Endothelial cell of umbilical vein (primary cell): ENCODE data around the gene TSR3. TPM values are rescaled to one million over a fixed set of nuclear protein-coding genes. Genes with fewer than 3 reads are reported as not detected.

ENCODE experiments used
- BruUV-seq: library from RNA; stranded (reverse); fragments of 400-500 nt; replicated peaks from 2 replicates; lab custom pipeline; 2021; lab: Mats Ljungman, UMichigan
- CTCF ChIA-PET: fragments of 300-600, 350-600 bp; sonication (Branson Sonifier 250); formaldehyde crosslinking; loops from one replicate; lab custom pipeline; 2021; ENCODE audit warnings: antibody characterized with exemption, inconsistent platforms; lab: Charles Lee
- POLR2A ChIA-PET: fragments of 300-600, 350-600 bp; sonication (Branson Sonifier 250); formaldehyde crosslinking; loops from one replicate; lab custom pipeline; 2021; ENCODE audit warnings: antibody characterized with exemption, inconsistent platforms; lab: Charles Lee
- DNase-seq: peaks from one replicate; pipeline ENCODE4 v3.0.0-alpha.2; 2011; ENCODE audit warnings: low read depth, low spot score
- FAIRE-seq: peaks from 2 replicates; lab custom pipeline; 2011; peaks lifted over from hg19 to GRCh38; lab: Jason Lieb, UNC
- H2AFZ ChIP-seq: 2 replicates; pipeline ENCODE4 v1.6.0; 2012; ENCODE audit warnings: low read depth, low read length, control low read depth, inconsistent platforms
- H3K27ac ChIP-seq: 2 replicates; pipeline ENCODE4 v1.5.1; 2011; ENCODE audit warnings: low read depth, mild to moderate bottlenecking, control low read depth, low read length, moderate library complexity; ENCODE audit not compliant: insufficient read depth
- H3K27me3 ChIP-seq, 2 experiments: 2 replicates each; pipeline versions ENCODE4 v1.6.0 to v1.6.1; 2011; ENCODE audit warnings: low read length in 2 of 2, mixed read lengths in 1 of 2; ENCODE audit not compliant: control insufficient read depth in 2 of 2, insufficient read depth in 2 of 2
- H3K36me3 ChIP-seq, 2 experiments: 2 replicates in 1 of 2; 3 replicates in 1 of 2; pipeline ENCODE4 v1.5.1; 2011; ENCODE audit warnings: low read length in 2 of 2, mild to moderate bottlenecking in 1 of 2, moderate library complexity in 1 of 2; ENCODE audit not compliant: control insufficient read depth in 2 of 2, insufficient read depth in 2 of 2; ENCODE audit errors: extremely low read depth in 1 of 2
- H3K4me1 ChIP-seq: 3 replicates; pipeline ENCODE4 v1.5.1; 2011; ENCODE audit warnings: mild to moderate bottlenecking, low read length; ENCODE audit not compliant: control insufficient read depth, insufficient read depth; ENCODE audit errors: extremely low read depth
- H3K4me2 ChIP-seq: 2 replicates; pipeline ENCODE4 v1.6.1; 2011; ENCODE audit warnings: low read length, control low read depth, mixed read lengths; ENCODE audit not compliant: insufficient read depth
- H3K4me3 ChIP-seq, 3 experiments: fragments of 200-600 bp in 1 of 3; sonication (generic), shearing (Covaris generic) in 1 of 3; replicated peaks in 1 of 3; 2 replicates each; pipeline ENCODE4 v1.5.1; 2011 to 2016; ENCODE audit warnings: control low read depth in 3 of 3, low read length in 3 of 3, mild to moderate bottlenecking in 2 of 3, inconsistent platforms in 1 of 3, low read depth in 1 of 3, moderate library complexity in 1 of 3; ENCODE audit not compliant: insufficient read depth in 1 of 3
- H3K79me2 ChIP-seq: 2 replicates; pipeline ENCODE4 v1.6.0; 2012; ENCODE audit warnings: low read length, inconsistent platforms; ENCODE audit not compliant: control insufficient read depth, insufficient read depth
- H3K9ac ChIP-seq: replicated peaks from 2 replicates; pipeline ENCODE3; 2011; ENCODE audit warnings: low read length, control low read depth; ENCODE audit not compliant: insufficient read depth; ENCODE audit errors: extremely low read depth
- H3K9me1 ChIP-seq: replicated peaks from 3 replicates; pipeline ENCODE4 v1.6.0; 2011; ENCODE audit warnings: mild to moderate bottlenecking, low read length; ENCODE audit not compliant: control insufficient read depth, insufficient read depth; ENCODE audit errors: extremely low read depth
- H3K9me3 ChIP-seq: replicated peaks from 2 replicates; pipeline ENCODE4 v1.5.1; 2012; ENCODE audit warnings: low read length, inconsistent platforms; ENCODE audit not compliant: control insufficient read depth, insufficient read depth
- H4K20me1 ChIP-seq: replicated peaks from 2 replicates; pipeline ENCODE3; 2011; ENCODE audit warnings: mild to moderate bottlenecking, low read length; ENCODE audit not compliant: control insufficient read depth, insufficient read depth; ENCODE audit errors: extremely low read depth
- CTCF ChIP-seq, 2 donors: IDR thresholded peaks; 1 replicate in 1 of 2; 2 replicates in 1 of 2; pipeline ENCODE4 v1.5.1; 2011; ENCODE audit warnings: low read length in 2 of 2, mild to moderate bottlenecking in 2 of 2, moderate library complexity in 2 of 2, control low read depth in 1 of 2, inconsistent platforms in 1 of 2, low read depth in 1 of 2; ENCODE audit not compliant: insufficient read depth in 1 of 2; ENCODE audit errors: extremely low read depth in 1 of 2
- EZH2 ChIP-seq: IDR thresholded peaks from 2 replicates; pipeline ENCODE4 v1.6.1; 2012; ENCODE audit warnings: borderline replicate concordance, low read depth, mild to moderate bottlenecking, moderate library complexity, low read length, inconsistent platforms; ENCODE audit not compliant: severe bottlenecking
- FOS ChIP-seq: IDR thresholded peaks from 2 replicates; pipeline ENCODE4 v1.6.1; 2011; ENCODE audit warnings: mild to moderate bottlenecking, low read length, moderate library complexity, borderline replicate concordance; ENCODE audit not compliant: insufficient read depth
- GATA2 ChIP-seq: IDR thresholded peaks from 2 replicates; pipeline ENCODE4 v1.7.0; 2011; ENCODE audit warnings: low read depth, mild to moderate bottlenecking, moderate library complexity, mixed read lengths, low read length; ENCODE audit not compliant: insufficient read length, insufficient read depth
- JUN ChIP-seq: IDR thresholded peaks from 2 replicates; pipeline ENCODE4 v1.6.1; 2011; ENCODE audit warnings: borderline replicate concordance, low read depth; ENCODE audit not compliant: insufficient read length, insufficient read depth
- MAX ChIP-seq: IDR thresholded peaks from 2 replicates; pipeline ENCODE4 v1.6.1; 2011; ENCODE audit not compliant: insufficient read depth, insufficient read length
- MYC ChIP-seq: IDR thresholded peaks from one replicate; pipeline ENCODE4 v1.6.1; 2011; ENCODE audit warnings: mild to moderate bottlenecking, low read depth, low read length
- POLR2A ChIP-seq: IDR thresholded peaks from 2 replicates; pipeline ENCODE4 v1.6.1; 2012; ENCODE audit warnings: low read depth, mild to moderate bottlenecking, control low read depth, low read length
- POLR2AphosphoS5 ChIP-seq: IDR thresholded peaks from 2 replicates; pipeline ENCODE4 v1.6.1; 2012; ENCODE audit warnings: low read depth, mild to moderate bottlenecking, control low read depth, low read length, moderate library complexity; ENCODE audit not compliant: insufficient read depth
- dilution Hi-C: fragments of 300-500 bp; cut with MboI; formaldehyde crosslinking; loops from one replicate; pipeline ENCODE4 v1.15.0; 2019; ENCODE audit warnings: low sequenced_read_pairs; ENCODE audit not compliant: extremely low pct_ligation_motif_present
- intact Hi-C: fragments of 100-400 bp; cut with micrococcal nuclease; formaldehyde crosslinking; loops from one replicate; pipeline ENCODE4 v1.10.0; 2022
- polyA plus RNA-seq, 4 experiments: library from polyadenylated mRNA; depleted of rRNA in 3 of 4; stranded (reverse) in 3 of 4; unstranded in 1 of 4; fragments of >200 nt; gene quantifications; 2 replicates each; pipeline versions ENCODE4 v1.2.1 to v1.2.3, GENCODE V29; 2011 to 2012; ENCODE audit warnings: missing spikeins in 1 of 4
- total RNA-seq: library from RNA; stranded (reverse); gene quantifications from 2 replicates; pipeline ENCODE4 v1.2.3, GENCODE V29; 2021

The TSR3 gene
- total and polyA plus RNA-seq, 2 donors (not counting 3 experiments of a cell fraction or from before 2014, with no cell fraction given) = 65.4 to 82.7 TPM

GRCh38 chr16:1336619-1337018 is 15.1 kb downstream of the TSR3 start:
- H3K27ac ChIP-seq = no peak overlapping the region
- FAIRE-seq = no peak

More at GRCh38 chr16:1336619-1337018, 15.1 kb downstream of the TSR3 start:
- no peaks in the 10 kb centered on the region for H4K20me1 ChIP-seq
- no peaks in the 10 kb centered on the region for H3K36me3 ChIP-seq
- TF ChIP-seq POLR2A (no peak), CTCF (IDR thresholded peaks at IDR 0.05; ENCODE audit: extremely low read depth in 1 of 2, insufficient read depth in 1 of 2, low read depth in 1 of 2, low read length in 2 of 2) (no peak), MAX (no peak), POLR2AphosphoS5 (no peak), MYC (no peak), JUN (no peak), FOS (no peak), EZH2 (no peak), GATA2 (no peak)
- ChIA-PET POLR2A (no interaction called here), CTCF (interaction anchor here (1.0 to 1.3 kb wide), 2 partner anchors 10 to 52 kb away, joined by 3 read pairs; no protein-coding TSS in a partner anchor)
- H3K9me3 ChIP-seq = no peaks in the 10 kb centered on the region
- H3K4me2 ChIP-seq = no peak overlapping the region
- intact Hi-C loops = no loop called here
- peaks cover 9% of the 10 kb centered on the region for H3K4me1 ChIP-seq
- peaks cover 30 to 39% of the 10 kb centered on the region in 2 experiments for H3K27me3 ChIP-seq
- H2AFZ ChIP-seq = no peak overlapping the region
- dilution Hi-C loops = no loop called here
- H3K9ac ChIP-seq = no peak overlapping the region
- no peak for DNase-seq
- BruUV-seq = no TSS peak
- H3K9me1 ChIP-seq = no peaks in the 10 kb centered on the region
- H3K4me3 ChIP-seq = no peak overlapping the region
- no peaks in the 10 kb centered on the region for H3K79me2 ChIP-seq
